SK-N-MC (cell line): ENCODE results near the gene XPO6.

Experiments used
- EZH2 ChIP-seq: fragments of 200-600 bp; sonication (generic); IDR thresholded peaks from one replicate; pipeline ENCODE4 v1.6.1; 2017; ENCODE audit warnings: antibody characterized with exemption
- POLR2AphosphoS5 ChIP-seq: IDR thresholded peaks from 2 replicates; pipeline ENCODE4 v1.6.1; 2012; ENCODE audit warnings: mild to moderate bottlenecking, low read depth, low read length, borderline replicate concordance

DNA sequence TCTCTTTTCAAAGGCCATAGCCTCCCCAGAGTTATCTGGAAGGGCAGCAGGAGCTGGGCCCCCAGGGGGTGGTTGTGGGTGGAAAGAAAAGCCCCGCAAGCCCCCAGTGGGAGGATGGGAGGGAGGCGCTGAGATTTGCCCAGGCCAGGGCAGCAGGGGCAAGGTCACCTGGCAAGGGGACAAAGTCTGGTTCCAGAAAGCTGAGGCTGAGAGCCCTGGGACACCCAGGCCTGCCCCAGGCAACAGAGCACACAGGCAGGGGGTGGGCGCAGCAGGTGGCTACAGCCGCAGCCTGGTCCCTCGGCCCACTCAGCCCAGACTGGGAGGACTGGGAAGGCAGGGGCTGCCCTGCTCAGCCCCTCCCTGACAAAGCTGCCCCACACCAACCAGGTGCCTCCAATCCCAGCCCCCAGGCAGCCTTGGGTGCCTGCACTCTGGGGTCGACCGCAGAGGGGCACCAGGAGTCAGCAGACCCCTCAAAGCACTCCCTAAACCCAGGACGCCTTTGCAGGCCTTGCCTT is 124.6 kb downstream of the XPO6 start:
- TF ChIP-seq EZH2 (no peak), POLR2AphosphoS5 (no peak)
